Common myeloid progenitor, CD34-positive (primary cell): Measurements from ENCODE around the gene PRKCA.

Experiments used
- CTCF ChIA-PET: fragments of 350-600 bp; sonication (Branson Sonifier 250); formaldehyde crosslinking; loops from one replicate; lab custom pipeline; 2021; ENCODE audit warnings: antibody characterized with exemption; lab: Charles Lee
- POLR2A ChIA-PET: fragments of 350-600 bp; sonication (Branson Sonifier 250); formaldehyde crosslinking; loops from one replicate; lab custom pipeline; 2021; ENCODE audit warnings: antibody characterized with exemption; lab: Charles Lee
- DNase-seq, 3 donors: peaks; one replicate each; pipeline versions ENCODE4 v3.0.0 to v3.0.0-alpha.2; 2013
- H3K27ac ChIP-seq, 2 experiments: 1 replicate in 1 of 2; 2 replicates in 1 of 2; pipeline ENCODE4 v1.7.0; 2013; ENCODE audit warnings: inconsistent platforms in 2 of 2, low read length in 2 of 2, mild to moderate bottlenecking in 2 of 2, low read depth in 1 of 2, moderate library complexity in 1 of 2; ENCODE audit not compliant: severe bottlenecking in 2 of 2, insufficient read depth in 1 of 2, poor library complexity in 1 of 2
- H3K27me3 ChIP-seq, 5 experiments: replicated peaks in 2 of 5; 1 replicate in 3 of 5; 2 replicates in 2 of 5; pipeline versions ENCODE4 v1.6.1 to v1.7.0; 2013; ENCODE audit warnings: low read length in 4 of 5, mild to moderate bottlenecking in 2 of 5, moderate library complexity in 2 of 5, inconsistent platforms in 1 of 5; ENCODE audit not compliant: insufficient read depth in 5 of 5, control insufficient read depth in 4 of 5
- H3K36me3 ChIP-seq, 4 experiments: 1 replicate in 2 of 4; 2 replicates in 2 of 4; pipeline versions ENCODE4 v1.6.1 to v1.7.0; 2013; ENCODE audit warnings: low read length in 3 of 4, control low read depth in 1 of 4, mild to moderate bottlenecking in 1 of 4; ENCODE audit not compliant: control insufficient read depth in 4 of 4, insufficient read depth in 4 of 4
- H3K4me1 ChIP-seq, 4 experiments: 1 replicate in 3 of 4; 2 replicates in 1 of 4; pipeline versions ENCODE4 v1.6.1 to v1.7.1; 2013; ENCODE audit warnings: low read length in 3 of 4, mild to moderate bottlenecking in 3 of 4, control low read depth in 1 of 4, inconsistent platforms in 1 of 4, moderate library complexity in 1 of 4; ENCODE audit not compliant: control insufficient read depth in 4 of 4, insufficient read depth in 4 of 4; ENCODE audit errors: control extremely low read depth in 1 of 4
- H3K4me3 ChIP-seq, 7 experiments: 1 replicate in 4 of 7; 2 replicates in 3 of 7; pipeline versions ENCODE4 v1.5.1 to v1.7.0; 2013; ENCODE audit warnings: mild to moderate bottlenecking in 7 of 7, low read length in 6 of 7, moderate library complexity in 6 of 7, inconsistent platforms in 2 of 7, low read depth in 2 of 7, control low read depth in 1 of 7; ENCODE audit not compliant: insufficient read depth in 4 of 7, control insufficient read depth in 1 of 7; ENCODE audit errors: extremely low read depth in 1 of 7
- H3K9me3 ChIP-seq, 5 experiments: 1 replicate in 4 of 5; 2 replicates in 1 of 5; pipeline versions ENCODE4 v1.6.1 to v1.7.1; 2013; ENCODE audit warnings: low read length in 4 of 5, mild to moderate bottlenecking in 2 of 5, inconsistent platforms in 1 of 5, low read depth in 1 of 5, moderate library complexity in 1 of 5; ENCODE audit not compliant: control insufficient read depth in 4 of 5, insufficient read depth in 2 of 5; ENCODE audit errors: control extremely low read depth in 1 of 5
- WGBS: methylation state at CpG from one replicate; pipeline ENCODE4 v1.1.5; 2013; ENCODE audit not compliant: insufficient coverage; 5-methylcytosine and 5-hydroxymethylcytosine counted together

Gene PRKCA

DNA sequence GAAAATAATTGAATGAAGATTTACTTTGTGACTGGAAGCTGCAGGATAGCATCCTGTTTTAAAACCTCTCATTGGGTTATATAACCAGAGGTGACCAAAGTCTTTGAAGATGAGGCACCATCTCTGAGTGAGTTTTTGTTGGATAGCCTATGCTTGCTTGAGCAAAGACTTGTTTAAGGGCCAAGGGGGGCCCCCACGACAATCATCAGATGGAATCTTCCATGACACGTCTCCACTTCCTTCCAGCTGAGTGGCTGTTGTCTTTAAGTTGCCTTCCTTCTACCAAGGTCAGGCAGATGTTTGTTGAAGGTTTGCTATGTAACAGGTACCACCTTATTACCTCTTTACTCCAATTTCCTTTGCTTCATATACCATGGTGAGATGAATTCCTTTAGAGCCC, 188.8 kb downstream of the PRKCA start:
- no peak for DNase-seq
- no peaks in the 10 kb centered on the region for H3K36me3 ChIP-seq
- no peak overlapping the region for H3K27ac ChIP-seq
- POLR2A ChIA-PET: no interaction called here
- CTCF ChIA-PET: no interaction called here
- no CpG with 5 or more reads among the region's 2 CpGs for WGBS
- H3K27me3 ChIP-seq: no peaks in the 10 kb centered on the region
- peaks cover 0 to 5% (median 0%) of the 10 kb centered on the region in 4 experiments for H3K4me1 ChIP-seq
- no peak overlapping the region for H3K4me3 ChIP-seq
- no peaks in the 10 kb centered on the region for H3K9me3 ChIP-seq

DNA sequence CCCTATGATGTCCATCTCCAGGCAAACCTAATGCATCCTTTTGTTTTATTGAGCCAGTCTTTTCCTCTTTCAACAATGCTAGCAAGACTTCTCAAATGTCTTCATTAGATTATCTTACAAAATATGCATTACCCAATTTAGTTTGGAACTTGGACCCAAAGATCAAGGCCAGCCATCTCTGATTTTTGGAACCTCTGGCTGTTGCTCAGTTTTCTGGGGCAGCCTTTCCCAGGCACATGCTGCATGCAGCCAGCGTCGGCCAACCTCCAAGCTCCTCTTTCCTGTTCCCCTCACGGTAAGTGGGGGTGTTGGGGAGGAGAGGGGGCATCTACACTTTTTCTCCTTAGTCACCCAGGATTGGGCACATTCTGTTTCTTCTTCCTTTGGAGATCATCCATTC, 189.3 kb downstream of the PRKCA start:
- Histone ChIP-seq H3K9me3 (no peaks in the 10 kb centered on the region), H3K4me1 (peaks cover 0 to 5% (median 0%) of the 10 kb centered on the region in 4 experiments), H3K27ac (no peak overlapping the region), H3K36me3 (no peaks in the 10 kb centered on the region), H3K27me3 (no peaks in the 10 kb centered on the region), H3K4me3 (no peak overlapping the region)
- no peak for DNase-seq
- WGBS: no CpG with 5 or more reads among the region's 3 CpGs
- CTCF ChIA-PET: no interaction called here
- POLR2A ChIA-PET: no interaction called here

DNA sequence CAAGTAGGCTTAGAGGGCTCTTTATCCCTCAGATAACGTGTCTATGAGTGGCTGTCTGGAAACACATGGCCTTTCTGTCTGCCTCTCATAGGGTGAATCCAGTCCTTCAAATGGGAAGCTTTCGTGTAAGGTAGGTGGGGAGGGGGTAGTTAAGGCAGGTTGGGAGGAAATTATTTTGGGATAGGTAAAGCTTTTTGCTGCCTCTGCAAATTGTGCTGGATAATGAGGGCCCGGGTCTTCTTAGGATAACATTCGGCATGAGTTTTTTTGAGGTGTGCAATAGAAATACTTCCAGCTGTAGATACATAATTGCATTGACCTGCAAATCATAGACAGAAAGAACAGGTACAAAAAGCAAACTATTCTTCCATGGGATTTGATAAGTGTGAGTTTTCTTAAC, 189.7 kb downstream of the PRKCA start:
- Histone ChIP-seq H3K9me3 (no peaks in the 10 kb centered on the region), H3K27me3 (no peaks in the 10 kb centered on the region), H3K36me3 (no peaks in the 10 kb centered on the region), H3K27ac (no peak overlapping the region), H3K4me3 (no peak overlapping the region), H3K4me1 (peaks cover 0 to 5% (median 0%) of the 10 kb centered on the region in 4 experiments)
- ChIA-PET CTCF (no interaction called here), POLR2A (no interaction called here)
- WGBS: 100% methylated on average over 1 of the region's 4 CpGs
- DNase-seq: no peak

DNA sequence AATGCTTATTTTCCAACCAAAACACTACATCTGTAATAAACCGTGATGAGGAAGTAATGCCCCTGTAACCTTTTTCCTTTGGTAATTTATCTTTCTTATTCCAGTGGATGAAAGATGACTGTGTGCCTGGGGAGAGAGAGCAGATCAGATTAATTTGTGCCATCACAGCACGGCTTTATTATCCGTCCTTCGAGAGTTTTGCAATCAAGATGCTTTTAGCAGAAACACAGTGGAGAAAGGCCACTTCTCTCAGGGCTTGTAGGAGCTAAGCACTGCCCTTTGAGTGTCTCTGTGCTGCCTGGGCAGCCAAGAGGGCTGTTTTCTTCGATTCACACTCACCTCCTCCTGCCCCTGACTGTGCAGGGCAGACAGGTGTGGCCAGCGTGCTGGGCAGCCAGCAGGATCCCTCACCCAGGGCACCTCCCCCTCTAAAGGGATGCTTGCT, 190.2 kb downstream of the PRKCA start:
- Histone ChIP-seq H3K27ac (no peak overlapping the region), H3K27me3 (no peaks in the 10 kb centered on the region), H3K36me3 (no peaks in the 10 kb centered on the region), H3K4me1 (peaks cover 0 to 5% (median 0%) of the 10 kb centered on the region in 4 experiments), H3K4me3 (no peak overlapping the region), H3K9me3 (no peaks in the 10 kb centered on the region)
- 57% methylated on average over 5 of the region's 6 CpGs for WGBS
- ChIA-PET POLR2A (no interaction called here), CTCF (no interaction called here)
- DNase-seq: no peak

DNA sequence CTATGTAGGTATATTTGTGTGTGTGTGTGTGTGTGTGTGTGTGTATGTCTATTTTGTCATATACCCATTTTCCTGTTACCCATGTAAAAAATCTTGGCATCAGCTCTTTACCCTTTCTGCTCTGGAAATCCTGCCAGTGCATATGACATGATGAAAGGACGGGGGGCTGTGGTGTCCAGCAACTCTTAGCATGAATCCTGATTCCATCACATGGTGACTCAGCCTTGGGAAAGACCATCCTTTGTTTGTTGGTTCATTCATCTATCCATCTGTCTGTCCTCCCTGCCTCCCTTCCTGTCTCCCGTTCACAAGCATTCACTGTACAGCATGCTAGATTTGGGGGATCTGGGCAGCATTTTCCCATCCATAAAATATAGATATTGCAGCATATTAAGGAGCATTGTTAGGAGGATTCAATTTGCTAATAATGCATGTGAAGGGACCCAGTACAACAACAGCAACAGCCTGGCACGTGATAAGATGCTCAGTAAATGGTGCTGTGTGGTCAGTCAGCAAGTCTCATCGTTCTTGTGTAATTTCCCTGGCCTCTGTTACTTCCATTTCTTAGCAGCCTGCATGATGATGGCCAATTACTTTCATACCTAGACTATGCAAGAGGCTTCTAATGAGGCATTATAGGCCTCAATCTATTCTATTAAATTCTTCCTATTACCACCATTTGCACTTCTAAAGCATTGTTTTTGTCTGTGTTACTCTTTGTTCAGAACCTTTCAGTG, 191.0 kb downstream of the PRKCA start:
- ChIA-PET CTCF (no interaction called here), POLR2A (no interaction called here)
- Histone ChIP-seq H3K4me3 (no peak overlapping the region), H3K4me1 (peaks cover 0 to 5% (median 0%) of the 10 kb centered on the region in 4 experiments), H3K36me3 (no peaks in the 10 kb centered on the region), H3K9me3 (no peaks in the 10 kb centered on the region), H3K27ac (no peak overlapping the region), H3K27me3 (no peaks in the 10 kb centered on the region)
- no peak for DNase-seq
- 100% methylated on average over 2 of the region's 4 CpGs for WGBS

DNA sequence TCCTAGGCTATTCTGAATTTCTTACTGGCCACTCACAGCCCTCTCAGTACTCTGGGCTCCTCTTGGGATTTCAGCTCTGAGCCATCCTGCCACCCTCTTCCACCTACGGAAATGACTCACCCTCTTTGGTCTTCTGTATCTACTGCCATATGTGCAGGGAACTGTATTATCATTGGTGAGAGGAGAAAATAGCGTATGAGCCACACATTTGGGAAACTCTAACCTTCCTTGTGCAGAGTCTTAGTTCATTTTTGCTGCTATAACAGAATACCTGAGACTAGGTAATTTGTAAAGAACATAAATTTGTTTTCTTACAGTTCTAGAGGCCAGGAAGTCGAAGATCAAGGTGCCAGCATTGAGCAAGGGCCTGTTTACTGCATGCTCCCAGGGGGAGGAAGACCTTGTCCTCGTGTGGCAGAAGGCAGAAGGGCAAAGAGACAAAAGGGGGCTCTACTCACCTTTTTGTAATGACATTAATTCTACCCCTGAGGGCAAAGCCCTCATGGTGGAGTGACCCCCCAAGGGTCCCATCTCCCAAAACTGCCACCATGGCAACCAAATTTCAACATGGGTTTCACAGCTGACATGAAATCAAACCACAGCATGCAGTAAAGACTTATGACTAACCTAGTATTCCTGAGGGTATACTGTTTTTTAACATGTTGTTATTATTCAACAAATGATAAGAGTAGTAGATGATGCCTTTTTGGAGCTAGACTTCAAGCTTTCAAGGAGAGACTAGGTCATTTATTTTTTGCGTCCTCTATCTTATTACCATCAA, 191.8 kb downstream of the PRKCA start:
- whole genome bisulfite sequencing: 95% methylated on average over 4 of the region's 5 CpGs
- H3K27me3 ChIP-seq: no peaks in the 10 kb centered on the region
- ChIA-PET POLR2A (interaction anchor here (0.7 kb wide), 1 partner anchor 56 kb away, joined by 3 read pairs; no protein-coding TSS in a partner anchor), CTCF (no interaction called here)
- no peak for DNase-seq
- H3K27ac ChIP-seq: no peak overlapping the region
- H3K36me3 ChIP-seq: no peaks in the 10 kb centered on the region
- peaks cover 0 to 5% (median 0%) of the 10 kb centered on the region in 4 experiments for H3K4me1 ChIP-seq
- H3K9me3 ChIP-seq: no peaks in the 10 kb centered on the region
- no peak overlapping the region for H3K4me3 ChIP-seq

DNA sequence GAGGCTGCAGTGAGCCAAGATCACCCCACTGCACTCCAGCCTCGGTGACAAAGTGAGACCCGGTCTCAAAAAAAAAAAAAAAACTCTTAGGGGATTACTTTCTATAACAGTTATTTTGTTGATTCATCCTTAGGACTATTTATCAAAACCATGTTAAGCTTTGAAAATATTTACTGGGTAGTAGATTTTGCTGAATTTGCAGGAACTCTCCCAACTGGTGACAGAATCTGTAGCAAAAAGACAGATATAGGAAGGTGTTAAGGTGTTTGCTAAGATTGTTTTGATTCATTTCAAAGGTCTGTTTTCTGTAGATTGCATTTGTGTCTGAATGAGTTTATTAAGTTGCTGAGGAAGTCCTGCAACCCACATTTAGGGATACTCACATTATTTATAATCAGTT, 192.6 kb downstream of the PRKCA start:
- no peak overlapping the region for H3K27ac ChIP-seq
- ChIA-PET POLR2A (interaction anchor here (0.7 kb wide), 1 partner anchor 55 kb away, joined by 3 read pairs; no protein-coding TSS in a partner anchor), CTCF (interaction anchor here (0.6 kb wide), 1 partner anchor 648 kb away, joined by 5 read pairs; no protein-coding TSS in a partner anchor)
- H3K27me3 ChIP-seq: no peaks in the 10 kb centered on the region
- no CpG with 5 or more reads among the region's 2 CpGs for WGBS
- no peaks in the 10 kb centered on the region for H3K9me3 ChIP-seq
- no peak overlapping the region for H3K4me3 ChIP-seq
- H3K36me3 ChIP-seq: no peaks in the 10 kb centered on the region
- H3K4me1 ChIP-seq: peaks cover 0 to 5% (median 0%) of the 10 kb centered on the region in 4 experiments
- no peak for DNase-seq
